MM.1S (cell line): ENCODE results near the gene VAV2.

Experiments
- EZH2 ChIP-seq: fragments of 300-600 bp; sonication (generic); optimal IDR thresholded peaks from 2 replicates; pipeline ENCODE3; 2017; ENCODE audit warnings: low read depth, mild to moderate bottlenecking, antibody characterized with exemption, low read length, mixed read lengths
- EZH2phosphoT487 ChIP-seq: fragments of 300-600 bp; sonication (generic); IDR thresholded peaks from 2 replicates; pipeline ENCODE4 v1.6.1; 2018; ENCODE audit warnings: antibody characterized with exemption, low read length
- TF ChIP-seq, protein P1 (sequence below): fragments of 300-600 bp; sonication (generic); IDR thresholded peaks from 2 replicates; pipeline ENCODE4 v1.5.1; 2016; ENCODE audit warnings: antibody characterized with exemption, low read length, mixed read lengths

- TF ChIP-seq, protein P1, sequence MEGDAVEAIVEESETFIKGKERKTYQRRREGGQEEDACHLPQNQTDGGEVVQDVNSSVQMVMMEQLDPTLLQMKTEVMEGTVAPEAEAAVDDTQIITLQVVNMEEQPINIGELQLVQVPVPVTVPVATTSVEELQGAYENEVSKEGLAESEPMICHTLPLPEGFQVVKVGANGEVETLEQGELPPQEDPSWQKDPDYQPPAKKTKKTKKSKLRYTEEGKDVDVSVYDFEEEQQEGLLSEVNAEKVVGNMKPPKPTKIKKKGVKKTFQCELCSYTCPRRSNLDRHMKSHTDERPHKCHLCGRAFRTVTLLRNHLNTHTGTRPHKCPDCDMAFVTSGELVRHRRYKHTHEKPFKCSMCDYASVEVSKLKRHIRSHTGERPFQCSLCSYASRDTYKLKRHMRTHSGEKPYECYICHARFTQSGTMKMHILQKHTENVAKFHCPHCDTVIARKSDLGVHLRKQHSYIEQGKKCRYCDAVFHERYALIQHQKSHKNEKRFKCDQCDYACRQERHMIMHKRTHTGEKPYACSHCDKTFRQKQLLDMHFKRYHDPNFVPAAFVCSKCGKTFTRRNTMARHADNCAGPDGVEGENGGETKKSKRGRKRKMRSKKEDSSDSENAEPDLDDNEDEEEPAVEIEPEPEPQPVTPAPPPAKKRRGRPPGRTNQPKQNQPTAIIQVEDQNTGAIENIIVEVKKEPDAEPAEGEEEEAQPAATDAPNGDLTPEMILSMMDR, result no peak
- no peak for TF ChIP-seq EZH2phosphoT487
- no peak for TF ChIP-seq EZH2
These were observed 172.2 kb downstream of the VAV2 start for GRCh38 chr9:133819923-133820322.
